Cardiac muscle cell (in vitro differentiated cells and primary cell): ENCODE data around the gene PTPN14. TPM values are rescaled to one million over a fixed set of nuclear protein-coding genes. Genes with fewer than 3 reads are reported as not detected.

Source experiments
- DNase-seq, 2 donors: peaks; one replicate each; pipeline versions ENCODE4 v3.0.0 to v3.0.0-alpha.2; 2010 to 2017; ENCODE audit warnings: low read depth in 1 of 2, low spot score in 1 of 2
- H3K27ac ChIP-seq: fragments of 200-600 bp; sonication (generic); 2 replicates; pipeline ENCODE4 v1.5.1; 2016
- H3K27me3 ChIP-seq: fragments of 200-600 bp; sonication (generic); 2 replicates; pipeline ENCODE4 v1.6.0; 2016; ENCODE audit warnings: control low read depth
- H3K36me3 ChIP-seq: fragments of 200-600 bp; sonication (generic); 2 replicates; pipeline ENCODE4 v1.5.1; 2016; ENCODE audit warnings: control low read depth
- H3K4me1 ChIP-seq: fragments of 200-600 bp; sonication (generic); 2 replicates; pipeline ENCODE4 v1.8.1; 2017; ENCODE audit warnings: low read depth, mild to moderate bottlenecking, mixed run types
- H3K4me3 ChIP-seq: fragments of 200-600 bp; sonication (generic); 2 replicates; pipeline ENCODE4 v1.5.1; 2016; ENCODE audit warnings: mild to moderate bottlenecking
- H3K9me3 ChIP-seq: fragments of 200-600 bp; sonication (generic); 2 replicates; pipeline ENCODE4 v1.5.1; 2017; ENCODE audit warnings: low read depth, mild to moderate bottlenecking, control low read depth
- CTCF ChIP-seq: IDR thresholded peaks from 2 replicates; pipeline ENCODE4 v1.5.1; 2012; ENCODE audit warnings: low read depth, mild to moderate bottlenecking, low read length
- polyA plus RNA-seq: library from polyadenylated mRNA; unstranded; fragments of >200 nt; fragmentation: Nextera tagmentation; extraction: Ambion mirVana; gene quantifications from 2 replicates; pipeline ENCODE4 v1.2.1, GENCODE V29; 2016
- total RNA-seq: library from RNA; depleted of rRNA; stranded (reverse); fragments of >200 nt; gene quantifications from 2 replicates; pipeline ENCODE4 v1.2.3, GENCODE V29; 2016

Gene PTPN14
- total and polyA plus RNA-seq, 2 experiments from 2014 or later, result 4.6 to 5.4 TPM

- peaks cover 10% of the 10 kb centered on the region for H3K4me1 ChIP-seq
- no peaks in the 10 kb centered on the region for H3K36me3 ChIP-seq
- no peaks in the 10 kb centered on the region for H3K27me3 ChIP-seq
- no peak for DNase-seq
- H3K4me3 ChIP-seq, result no peak overlapping the region
- no peak overlapping the region for H3K27ac ChIP-seq
- no peak for TF ChIP-seq CTCF
- H3K9me3 ChIP-seq, result no peaks in the 10 kb centered on the region
Observed at GRCh38 chr1:214417545-214418210, 133.7 kb downstream of the PTPN14 start.

GRCh38 chr1:214416858-214417257 lies 134.5 kb downstream of the PTPN14 start:
- no peaks in the 10 kb centered on the region for H3K36me3 ChIP-seq
- no peaks in the 10 kb centered on the region for H3K9me3 ChIP-seq
- peaks cover 10% of the 10 kb centered on the region for H3K4me1 ChIP-seq
- no peak overlapping the region for H3K4me3 ChIP-seq
- H3K27ac ChIP-seq, result no peak overlapping the region
- TF ChIP-seq CTCF, result no peak
- DNase-seq, result no peak
- H3K27me3 ChIP-seq, result no peaks in the 10 kb centered on the region

GRCh38 chr1:214416417-214416816 lies 135.0 kb downstream of the PTPN14 start:
- H3K36me3 ChIP-seq, result no peaks in the 10 kb centered on the region
- H3K4me1 ChIP-seq, result peaks cover 10% of the 10 kb centered on the region
- H3K4me3 ChIP-seq, result no peak overlapping the region
- no peaks in the 10 kb centered on the region for H3K27me3 ChIP-seq
- no peak for TF ChIP-seq CTCF
- no peak overlapping the region for H3K27ac ChIP-seq
- peak in 1 of 2 donors; percentile 84 for DNase-seq
- no peaks in the 10 kb centered on the region for H3K9me3 ChIP-seq

GRCh38 chr1:214415131-214415530 lies 136.3 kb downstream of the PTPN14 start:
- Histone ChIP-seq H3K27me3 (no peaks in the 10 kb centered on the region), H3K27ac (no peak overlapping the region), H3K9me3 (no peaks in the 10 kb centered on the region), H3K4me3 (no peak overlapping the region), H3K4me1 (peaks cover 10% of the 10 kb centered on the region), H3K36me3 (no peaks in the 10 kb centered on the region)
- no peak for TF ChIP-seq CTCF
- no peak for DNase-seq

GRCh38 chr1:214414691-214415090 lies 136.7 kb downstream of the PTPN14 start:
- Histone ChIP-seq H3K27ac (no peak overlapping the region), H3K36me3 (no peaks in the 10 kb centered on the region), H3K27me3 (no peaks in the 10 kb centered on the region), H3K4me3 (no peak overlapping the region), H3K4me1 (peaks cover 6% of the 10 kb centered on the region), H3K9me3 (no peaks in the 10 kb centered on the region)
- TF ChIP-seq CTCF, result no peak
- DNase-seq, result no peak
